ENCODE results near the gene SFXN4. TPM values are rescaled to one million over a fixed set of nuclear protein-coding genes. Genes with fewer than 3 reads are reported as not detected.
A peak's percentile ranks its signal among the peaks of the same experiment; 100 is the strongest.

SFXN4 gene
- total and polyA plus RNA-seq, 2 of the 13 experiments (the other 11 are each of a cell fraction or from before 2014, with no cell fraction given), result 47.7 to 64.9 TPM

DNA sequence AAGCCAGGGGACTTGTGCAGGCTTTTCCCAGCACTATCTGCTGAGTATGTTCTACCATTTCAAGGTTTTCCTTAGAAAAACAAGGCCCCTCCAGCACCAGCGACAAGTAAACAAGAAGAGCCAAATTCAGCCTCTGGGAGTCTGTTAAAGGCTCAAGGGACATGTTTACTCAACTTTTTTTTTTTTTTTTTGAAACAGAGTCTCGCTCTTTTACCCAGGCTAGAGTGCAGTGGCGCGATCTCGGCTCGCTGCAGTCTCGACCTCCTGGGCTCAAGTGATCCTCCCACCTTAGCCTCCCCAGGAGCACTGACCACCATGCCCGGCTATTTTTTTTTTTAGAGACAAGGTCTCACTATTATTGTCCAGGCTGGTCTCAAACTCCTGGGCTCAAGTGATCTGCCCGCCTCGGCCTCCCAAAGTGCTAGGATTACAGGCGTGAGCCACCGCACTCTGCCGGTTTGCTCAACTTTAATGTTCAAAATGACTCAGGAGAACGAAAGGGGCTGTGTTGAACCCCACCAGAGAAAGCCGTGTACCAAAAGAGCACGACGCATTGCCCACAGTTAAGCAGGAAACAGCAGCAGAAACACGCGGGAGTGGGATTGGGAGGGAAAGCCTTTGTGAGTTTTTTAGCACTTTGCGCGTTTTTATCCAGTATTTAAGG is 12.3 kb upstream of the SFXN4 start (continued):
- TF ChIP-seq, protein P1, sequence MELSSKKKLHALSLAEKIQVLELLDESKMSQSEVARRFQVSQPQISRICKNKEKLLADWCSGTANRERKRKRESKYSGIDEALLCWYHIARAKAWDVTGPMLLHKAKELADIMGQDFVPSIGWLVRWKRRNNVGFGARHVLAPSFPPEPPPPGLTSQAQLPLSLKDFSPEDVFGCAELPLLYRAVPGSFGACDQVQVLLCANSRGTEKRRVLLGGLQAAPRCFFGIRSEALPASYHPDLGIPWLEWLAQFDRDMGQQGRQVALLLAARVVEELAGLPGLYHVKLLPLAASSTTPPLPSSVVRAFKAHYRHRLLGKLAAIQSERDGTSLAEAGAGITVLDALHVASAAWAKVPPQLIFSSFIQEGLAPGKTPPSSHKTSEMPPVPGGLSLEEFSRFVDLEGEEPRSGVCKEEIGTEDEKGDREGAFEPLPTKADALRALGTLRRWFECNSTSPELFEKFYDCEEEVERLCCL (CRISPR knock-in tag; IDR thresholded peaks at IDR 0.05; ENCODE audit: borderline replicate concordance), result no peak
- TF ChIP-seq XBP1 (CRISPR knock-in tag; IDR thresholded peaks at IDR 0.05), result no peak
- TF ChIP-seq, protein P2, sequence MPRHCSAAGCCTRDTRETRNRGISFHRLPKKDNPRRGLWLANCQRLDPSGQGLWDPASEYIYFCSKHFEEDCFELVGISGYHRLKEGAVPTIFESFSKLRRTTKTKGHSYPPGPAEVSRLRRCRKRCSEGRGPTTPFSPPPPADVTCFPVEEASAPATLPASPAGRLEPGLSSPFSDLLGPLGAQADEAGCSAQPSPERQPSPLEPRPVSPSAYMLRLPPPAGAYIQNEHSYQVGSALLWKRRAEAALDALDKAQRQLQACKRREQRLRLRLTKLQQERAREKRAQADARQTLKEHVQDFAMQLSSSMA (CRISPR knock-in tag; IDR thresholded peaks at IDR 0.05), result no peak
- peak; percentile 34; the same call in 1 of the 2 replicates for TF ChIP-seq ZMYM2 (CRISPR knock-in tag; IDR thresholded peaks at IDR 0.05)
- no peak for TF ChIP-seq REXO4 (CRISPR knock-in tag; IDR thresholded peaks at IDR 0.05; ENCODE audit: borderline replicate concordance)
- TF ChIP-seq FOXC1 (CRISPR knock-in tag; IDR thresholded peaks at IDR 0.05; ENCODE audit: borderline replicate concordance), result 0 out of 2 replicates have a peak, but pooled peaks have one; percentile 2
- TF ChIP-seq, protein P3, sequence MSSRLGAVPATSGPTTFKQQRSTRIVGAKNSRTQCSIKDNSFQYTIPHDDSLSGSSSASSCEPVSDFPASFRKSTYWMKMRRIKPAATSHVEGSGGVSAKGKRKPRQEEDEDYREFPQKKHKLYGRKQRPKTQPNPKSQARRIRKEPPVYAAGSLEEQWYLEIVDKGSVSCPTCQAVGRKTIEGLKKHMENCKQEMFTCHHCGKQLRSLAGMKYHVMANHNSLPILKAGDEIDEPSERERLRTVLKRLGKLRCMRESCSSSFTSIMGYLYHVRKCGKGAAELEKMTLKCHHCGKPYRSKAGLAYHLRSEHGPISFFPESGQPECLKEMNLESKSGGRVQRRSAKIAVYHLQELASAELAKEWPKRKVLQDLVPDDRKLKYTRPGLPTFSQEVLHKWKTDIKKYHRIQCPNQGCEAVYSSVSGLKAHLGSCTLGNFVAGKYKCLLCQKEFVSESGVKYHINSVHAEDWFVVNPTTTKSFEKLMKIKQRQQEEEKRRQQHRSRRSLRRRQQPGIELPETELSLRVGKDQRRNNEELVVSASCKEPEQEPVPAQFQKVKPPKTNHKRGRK (CRISPR knock-in tag; IDR thresholded peaks at IDR 0.05), result no peak
- no peak for TF ChIP-seq RARG (CRISPR knock-in tag; IDR thresholded peaks at IDR 0.05; ENCODE audit: low read depth)
- TF ChIP-seq ZNF878 (CRISPR knock-in tag; IDR thresholded peaks at IDR 0.05), result 0 out of 2 replicates have a peak, but pooled peaks have one; percentile 46
- no peak for TF ChIP-seq RCOR2 (CRISPR knock-in tag; IDR thresholded peaks at IDR 0.05)
- no peak for TF ChIP-seq SSRP1 (CRISPR knock-in tag; IDR thresholded peaks at IDR 0.05)
- no peak; the same call in 1 of the 2 replicates for TF ChIP-seq ZNF335 (CRISPR knock-in tag; IDR thresholded peaks at IDR 0.05)
- TF ChIP-seq NR2C2 (CRISPR knock-in tag; IDR thresholded peaks at IDR 0.05; ENCODE audit: borderline replicate concordance), result peak; percentile 15; the same call in 1 of the 2 replicates
- TF ChIP-seq MTF2 (CRISPR knock-in tag; IDR thresholded peaks at IDR 0.05; ENCODE audit: borderline replicate concordance), result no peak
- TF ChIP-seq, protein P4, sequence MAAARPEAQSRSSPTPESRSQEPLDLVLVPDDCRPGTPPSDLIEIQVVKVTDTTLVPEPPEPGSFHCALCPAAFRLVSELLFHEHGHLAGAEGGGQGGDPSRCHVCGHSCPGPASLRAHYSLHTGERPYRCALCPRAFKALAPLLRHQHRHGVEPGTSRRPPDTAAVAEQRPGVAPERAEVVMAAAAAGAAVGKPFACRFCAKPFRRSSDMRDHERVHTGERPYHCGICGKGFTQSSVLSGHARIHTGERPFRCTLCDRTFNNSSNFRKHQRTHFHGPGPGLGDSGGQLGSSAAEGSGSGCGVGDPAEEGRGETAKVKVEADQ (CRISPR knock-in tag; IDR thresholded peaks at IDR 0.05; ENCODE audit: borderline replicate concordance), result no peak
- TF ChIP-seq, protein P5, sequence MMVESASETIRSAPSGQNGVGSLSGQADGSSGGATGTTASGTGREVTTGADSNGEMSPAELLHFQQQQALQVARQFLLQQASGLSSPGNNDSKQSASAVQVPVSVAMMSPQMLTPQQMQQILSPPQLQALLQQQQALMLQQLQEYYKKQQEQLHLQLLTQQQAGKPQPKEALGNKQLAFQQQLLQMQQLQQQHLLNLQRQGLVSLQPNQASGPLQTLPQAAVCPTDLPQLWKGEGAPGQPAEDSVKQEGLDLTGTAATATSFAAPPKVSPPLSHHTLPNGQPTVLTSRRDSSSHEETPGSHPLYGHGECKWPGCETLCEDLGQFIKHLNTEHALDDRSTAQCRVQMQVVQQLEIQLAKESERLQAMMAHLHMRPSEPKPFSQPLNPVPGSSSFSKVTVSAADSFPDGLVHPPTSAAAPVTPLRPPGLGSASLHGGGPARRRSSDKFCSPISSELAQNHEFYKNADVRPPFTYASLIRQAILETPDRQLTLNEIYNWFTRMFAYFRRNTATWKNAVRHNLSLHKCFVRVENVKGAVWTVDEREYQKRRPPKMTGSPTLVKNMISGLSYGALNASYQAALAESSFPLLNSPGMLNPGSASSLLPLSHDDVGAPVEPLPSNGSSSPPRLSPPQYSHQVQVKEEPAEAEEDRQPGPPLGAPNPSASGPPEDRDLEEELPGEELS (CRISPR knock-in tag; IDR thresholded peaks at IDR 0.05), result peak; percentile 81
- TF ChIP-seq ZNF607 (CRISPR knock-in tag; IDR thresholded peaks at IDR 0.05; ENCODE audit: borderline replicate concordance), result no peak; the same call in 1 of the 2 replicates
- no peak for TF ChIP-seq ZNF431 (CRISPR knock-in tag; IDR thresholded peaks at IDR 0.05; ENCODE audit: borderline replicate concordance, low read depth)
- TF ChIP-seq ZNF782 (CRISPR knock-in tag; IDR thresholded peaks at IDR 0.05; ENCODE audit: borderline replicate concordance), result no peak; the same call in 1 of the 2 replicates
- TF ChIP-seq, protein P6, sequence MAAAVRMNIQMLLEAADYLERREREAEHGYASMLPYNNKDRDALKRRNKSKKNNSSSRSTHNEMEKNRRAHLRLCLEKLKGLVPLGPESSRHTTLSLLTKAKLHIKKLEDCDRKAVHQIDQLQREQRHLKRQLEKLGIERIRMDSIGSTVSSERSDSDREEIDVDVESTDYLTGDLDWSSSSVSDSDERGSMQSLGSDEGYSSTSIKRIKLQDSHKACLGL (CRISPR knock-in tag; IDR thresholded peaks at IDR 0.05), result 0 out of 2 replicates have a peak, but pooled peaks have one; percentile 1
- no peak for TF ChIP-seq ZNF556 (CRISPR knock-in tag; IDR thresholded peaks at IDR 0.05; ENCODE audit: borderline replicate concordance)
- peak; percentile 89 for TF ChIP-seq FOXA3 (CRISPR knock-in tag; IDR thresholded peaks at IDR 0.05)
